Measurements from ENCODE around the gene STRN3.
"Not testable (repeated sequence)": the region's sequence is repeated elsewhere in the genome, so short reads cannot be mapped to it uniquely, and the experiment has no call there.

The STRN3 gene

GRCh38 chr14:30967364-30968098, 58.6 kb downstream of the STRN3 start:
- not testable (repeated sequence) for DNase-seq

GRCh38 chr14:30966415-30967363, 59.5 kb downstream of the STRN3 start:
- no peak for DNase-seq

- DNase-seq, result not testable (repeated sequence)
These were observed 60.3 kb downstream of the STRN3 start for GRCh38 chr14:30965861-30966260.

GRCh38 chr14:30962537-30962936, 63.6 kb downstream of the STRN3 start:
- not testable (repeated sequence) for DNase-seq

GRCh38 chr14:30961330-30961729, 64.8 kb downstream of the STRN3 start:
- no peak for DNase-seq

- no peak for DNase-seq
These were observed 66.0 kb downstream of the STRN3 start for GRCh38 chr14:30960216-30960615.

GRCh38 chr14:30958555-30959407, 67.4 kb downstream of the STRN3 start:
- DNase-seq, result no peak

- no peak for DNase-seq
These were observed 68.3 kb downstream of the STRN3 start for GRCh38 chr14:30957813-30958370.

GRCh38 chr14:30949651-30950050, 76.5 kb downstream of the STRN3 start:
- DNase-seq, result no peak

GRCh38 chr14:30943694-30944093, 82.5 kb downstream of the STRN3 start:
- no peak for DNase-seq

GRCh38 chr14:30940886-30941285, 85.3 kb downstream of the STRN3 start:
- no peak for DNase-seq

GRCh38 chr14:30938617-30939016, 87.6 kb downstream of the STRN3 start:
- no peak for DNase-seq

GRCh38 chr14:30935445-30935844, 90.7 kb downstream of the STRN3 start:
- DNase-seq, result no peak

GRCh38 chr14:30933937-30934336, 92.2 kb downstream of the STRN3 start:
- not testable (repeated sequence) for DNase-seq

- no peak for DNase-seq
These were observed 97.7 kb downstream of the STRN3 start for GRCh38 chr14:30928462-30928861.

- DNase-seq, result no peak
These were observed 100.9 kb downstream of the STRN3 start for GRCh38 chr14:30925254-30925653.

- no peak for DNase-seq
These were observed 104.4 kb downstream of the STRN3 start for GRCh38 chr14:30921788-30922187.

- no peak for DNase-seq
These were observed 104.9 kb downstream of the STRN3 start for GRCh38 chr14:30921305-30921704.

GRCh38 chr14:30915596-30915995, 110.6 kb downstream of the STRN3 start:
- DNase-seq, result no peak

GRCh38 chr14:30914812-30915211, 111.4 kb downstream of the STRN3 start:
- DNase-seq, result no peak

- DNase-seq, result no peak
These were observed 117.4 kb downstream of the STRN3 start for GRCh38 chr14:30908826-30909225.

GRCh38 chr14:30907659-30908057, 118.5 kb downstream of the STRN3 start:
- DNase-seq, result no peak

All from SHP77 (cell line).